ENCODE results near the gene IDE.

Gene IDE

DNA sequence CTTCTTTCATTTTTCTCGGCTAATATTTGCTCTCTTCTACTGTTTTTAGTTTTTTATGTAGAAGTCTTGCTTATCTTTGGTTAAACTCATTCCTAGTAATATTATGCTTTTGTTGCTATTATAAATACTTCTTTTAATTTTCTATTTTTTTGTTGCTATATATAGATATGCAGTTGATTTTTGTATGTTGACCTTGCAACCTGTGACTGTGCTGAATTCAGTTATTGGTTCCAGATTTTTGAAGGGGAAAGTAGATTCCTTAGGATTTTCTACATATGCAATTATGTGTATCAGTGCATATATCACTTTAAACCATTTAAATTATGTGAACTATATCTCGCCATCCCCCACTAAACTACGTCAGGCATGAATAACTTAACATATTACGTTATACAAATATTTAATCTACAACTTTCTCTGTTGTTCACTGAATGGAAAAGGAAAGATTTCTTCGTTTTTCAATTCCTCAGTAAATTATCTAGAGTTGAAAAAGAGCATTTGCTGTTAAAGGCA, 71.5 kb downstream of the IDE start:
- no peak for DNase-seq (ENCODE audit: low read depth)
- no peak for TF ChIP-seq CTCF (conservative IDR thresholded peaks at IDR 0.05; ENCODE audit: control insufficient read depth, insufficient read depth, low read depth, low read length)
- no peak overlapping the region for H3K4me3 ChIP-seq (ENCODE audit: control insufficient read depth, low read depth, low read length)

DNA sequence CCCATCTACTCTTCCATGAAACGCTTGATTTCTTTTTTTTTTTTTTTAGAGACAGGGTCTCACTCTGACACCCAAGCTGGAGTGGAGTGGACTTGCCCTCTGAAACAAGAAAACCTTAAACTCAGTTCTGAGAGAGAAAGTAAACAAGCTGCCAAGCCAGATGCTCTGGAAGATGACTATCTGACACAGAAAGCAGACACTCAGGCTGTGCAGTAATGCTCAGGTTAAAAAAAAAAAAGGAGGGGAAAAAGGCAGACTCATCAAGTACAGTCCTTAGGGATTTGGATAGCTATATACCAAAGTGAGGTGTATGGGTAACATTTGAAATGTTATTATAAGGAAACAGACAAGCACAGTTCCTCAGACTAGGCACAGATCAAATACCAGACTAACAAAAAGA, 80.5 kb downstream of the IDE start:
- DNase-seq (ENCODE audit: low read depth), result peak; percentile 48
- TF ChIP-seq CTCF (conservative IDR thresholded peaks at IDR 0.05; ENCODE audit: control insufficient read depth, insufficient read depth, low read depth, low read length), result no peak
- no peak overlapping the region for H3K4me3 ChIP-seq (ENCODE audit: control insufficient read depth, low read depth, low read length)

- no peak overlapping the region for H3K4me3 ChIP-seq (ENCODE audit: control insufficient read depth, low read depth, low read length)
- TF ChIP-seq CTCF (conservative IDR thresholded peaks at IDR 0.05; ENCODE audit: control insufficient read depth, insufficient read depth, low read depth, low read length), result no peak
- DNase-seq (ENCODE audit: low read depth), result no peak
Observed at GRCh38 chr10:92492748-92493240, 81.1 kb downstream of the IDE start.

- peak; percentile 4 for DNase-seq (ENCODE audit: low read depth)
- no peak overlapping the region for H3K4me3 ChIP-seq (ENCODE audit: control insufficient read depth, low read depth, low read length)
- TF ChIP-seq CTCF (conservative IDR thresholded peaks at IDR 0.05; ENCODE audit: control insufficient read depth, insufficient read depth, low read depth, low read length), result no peak
Observed at GRCh38 chr10:92490387-92490786, 83.5 kb downstream of the IDE start.

DNA sequence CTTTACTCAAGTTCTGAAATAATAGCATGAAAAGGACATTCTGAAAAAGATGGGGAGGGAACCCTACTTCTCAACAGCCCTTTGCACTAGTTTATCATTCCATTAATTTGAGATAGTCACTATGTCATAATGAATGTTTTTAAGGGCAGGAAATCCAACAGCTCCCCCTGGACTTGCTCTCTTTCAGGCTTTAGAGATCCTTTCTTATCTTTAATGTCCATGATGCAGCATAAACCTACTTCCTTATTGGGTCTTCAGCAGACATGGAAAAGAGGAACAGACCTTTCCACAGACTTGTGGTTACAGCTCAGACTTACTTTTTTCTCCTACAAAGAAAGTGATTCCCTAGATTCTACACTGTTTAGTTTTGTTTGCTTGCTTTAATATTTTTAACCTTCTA, 87.3 kb downstream of the IDE start:
- no peak overlapping the region for H3K4me3 ChIP-seq (ENCODE audit: control insufficient read depth, low read depth, low read length)
- no peak for DNase-seq (ENCODE audit: low read depth)
- TF ChIP-seq CTCF (conservative IDR thresholded peaks at IDR 0.05; ENCODE audit: control insufficient read depth, insufficient read depth, low read depth, low read length), result no peak

DNA sequence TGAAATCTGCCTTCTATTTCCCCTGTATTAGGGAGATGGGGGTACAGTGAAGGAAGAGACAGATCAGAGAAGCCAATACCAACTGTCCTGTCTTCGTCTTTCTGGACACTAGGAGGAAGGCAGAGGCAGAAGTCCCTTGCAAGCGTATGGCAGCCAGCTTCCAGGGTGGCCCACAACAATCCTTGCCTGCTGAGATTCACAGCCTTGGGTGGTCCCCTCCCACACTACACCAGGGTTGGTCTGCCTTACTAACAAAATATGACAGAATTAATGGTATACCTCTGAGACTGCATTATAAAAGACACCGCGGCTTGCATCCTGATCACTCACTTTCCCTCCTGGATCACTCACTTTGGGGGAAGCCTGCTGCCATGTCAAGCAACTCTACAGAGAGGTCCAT, 90.4 kb downstream of the IDE start:
- DNase-seq (ENCODE audit: low read depth), result no peak
- no peak for TF ChIP-seq CTCF (conservative IDR thresholded peaks at IDR 0.05; ENCODE audit: control insufficient read depth, insufficient read depth, low read depth, low read length)
- H3K4me3 ChIP-seq (ENCODE audit: control insufficient read depth, low read depth, low read length), result no peak overlapping the region

DNA sequence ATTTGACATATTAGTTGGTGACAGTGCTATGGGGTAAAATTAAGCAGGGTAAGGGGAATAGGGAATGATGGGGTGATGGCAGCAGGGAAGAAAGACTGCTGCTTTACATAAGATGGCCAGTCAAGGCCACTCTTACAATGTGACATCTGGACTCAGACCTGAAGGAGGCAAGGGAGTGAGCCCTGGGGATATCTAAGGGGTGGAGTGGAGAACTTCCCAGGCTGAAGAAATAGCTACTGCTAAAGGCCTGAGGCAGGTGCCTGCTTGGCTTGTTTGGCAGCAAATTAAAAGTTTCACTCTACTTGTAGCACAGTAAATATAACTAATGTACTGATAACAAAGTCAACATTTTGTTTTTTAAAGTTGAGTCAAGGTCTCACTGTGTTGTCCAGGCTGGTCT, 93.5 kb downstream of the IDE start:
- no peak for DNase-seq (ENCODE audit: low read depth)
- no peak overlapping the region for H3K4me3 ChIP-seq (ENCODE audit: control insufficient read depth, low read depth, low read length)
- TF ChIP-seq CTCF (conservative IDR thresholded peaks at IDR 0.05; ENCODE audit: control insufficient read depth, insufficient read depth, low read depth, low read length), result no peak
